T-helper 2 cell treated with Interferon-gamma antibody and Interleukin-4, amounts not matched to agents 5 μg/mL and 100 μg/mL, for 36 hours (primary cell): ENCODE data around the gene CTSZ.
A peak's percentile ranks its signal among the peaks of the same experiment; 100 is the strongest.

Experiments used
- DNase-seq: peaks from one replicate; pipeline ENCODE4 v3.0.0; 2021; ENCODE audit warnings: low spot score
- H3K27ac Mint-ChIP-seq: one replicate; pipeline ENCODE4 v1.8.0; 2021; ENCODE audit warnings: mild to moderate bottlenecking, mixed read lengths
- H3K27me3 Mint-ChIP-seq: one replicate; pipeline ENCODE4 v1.8.0; 2021; ENCODE audit warnings: low read depth, mixed read lengths
- H3K36me3 Mint-ChIP-seq: one replicate; pipeline ENCODE4 v1.8.0; 2021; ENCODE audit warnings: low read depth, mixed read lengths
- H3K4me1 Mint-ChIP-seq: one replicate; pipeline ENCODE4 v1.8.0; 2021; ENCODE audit warnings: low read depth, mixed read lengths
- H3K4me3 Mint-ChIP-seq: one replicate; pipeline ENCODE4 v1.8.0; 2022; ENCODE audit warnings: mild to moderate bottlenecking, moderate library complexity, mixed read lengths
- H3K9me3 Mint-ChIP-seq: one replicate; pipeline ENCODE4 v1.8.0; 2021; ENCODE audit warnings: mixed read lengths

Gene CTSZ

GRCh38 chr20:59003836-59004492 is 3.1 kb downstream of the CTSZ start:
- H3K4me3 Mint-ChIP-seq = peak overlapping the region; percentile 90
- no peaks in the 10 kb centered on the region for H3K9me3 Mint-ChIP-seq
- peaks cover 29% of the 10 kb centered on the region for H3K4me1 Mint-ChIP-seq
- DNase-seq = no peak
- peak overlapping the region; percentile 92 for H3K27ac Mint-ChIP-seq
- peaks cover 22% of the 10 kb centered on the region for H3K36me3 Mint-ChIP-seq
- H3K27me3 Mint-ChIP-seq = no peaks in the 10 kb centered on the region

GRCh38 chr20:59002874-59003399 is 4.1 kb downstream of the CTSZ start:
- DNase-seq = no peak
- H3K4me1 Mint-ChIP-seq = peaks cover 29% of the 10 kb centered on the region
- no peak overlapping the region for H3K4me3 Mint-ChIP-seq
- peaks cover 25% of the 10 kb centered on the region for H3K36me3 Mint-ChIP-seq
- H3K9me3 Mint-ChIP-seq = no peaks in the 10 kb centered on the region
- no peaks in the 10 kb centered on the region for H3K27me3 Mint-ChIP-seq
- H3K27ac Mint-ChIP-seq = peak overlapping the region; percentile 34

GRCh38 chr20:59002388-59002787 is 4.7 kb downstream of the CTSZ start:
- DNase-seq = no peak
- H3K4me3 Mint-ChIP-seq = no peak overlapping the region
- H3K4me1 Mint-ChIP-seq = peaks cover 27% of the 10 kb centered on the region
- H3K36me3 Mint-ChIP-seq = peaks cover 31% of the 10 kb centered on the region
- H3K27me3 Mint-ChIP-seq = no peaks in the 10 kb centered on the region
- no peaks in the 10 kb centered on the region for H3K9me3 Mint-ChIP-seq
- no peak overlapping the region for H3K27ac Mint-ChIP-seq

DNA sequence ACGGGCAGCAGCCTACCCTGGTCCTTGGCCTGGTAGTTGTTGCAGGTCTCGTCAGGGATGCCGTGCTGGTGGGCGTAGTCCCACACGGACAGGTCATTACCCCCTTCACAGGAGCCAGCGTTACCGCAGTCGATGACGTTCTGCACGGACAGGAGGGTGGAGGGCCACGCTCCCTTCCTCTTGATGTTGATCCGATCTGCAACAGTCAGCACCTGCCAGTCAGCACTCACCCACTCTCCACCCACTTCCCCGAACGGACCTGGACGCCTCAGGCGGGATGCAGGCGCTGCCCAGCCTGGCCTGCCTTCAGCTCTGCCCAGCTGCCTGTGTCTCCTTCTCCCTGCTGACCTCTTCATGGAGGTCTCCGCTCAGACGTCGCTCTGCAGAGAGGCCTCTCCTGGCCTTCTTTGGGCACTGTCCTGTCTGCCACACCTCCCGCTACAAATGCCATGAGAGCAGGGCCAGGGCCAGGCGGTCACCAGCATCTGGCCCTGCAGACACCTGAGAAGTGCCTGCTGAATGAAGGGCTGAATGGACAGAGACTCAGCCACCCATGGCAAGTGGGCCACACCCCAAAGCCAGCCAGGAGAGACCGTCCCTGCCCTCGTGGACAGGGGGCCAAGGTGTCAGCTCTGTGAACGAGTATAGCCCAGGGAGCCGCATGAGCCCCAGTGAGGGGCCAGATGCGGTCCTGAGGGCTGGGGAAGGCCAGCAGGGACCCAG is 5.4 kb downstream of the CTSZ start:
- peaks cover 27% of the 10 kb centered on the region for H3K4me1 Mint-ChIP-seq

DNA sequence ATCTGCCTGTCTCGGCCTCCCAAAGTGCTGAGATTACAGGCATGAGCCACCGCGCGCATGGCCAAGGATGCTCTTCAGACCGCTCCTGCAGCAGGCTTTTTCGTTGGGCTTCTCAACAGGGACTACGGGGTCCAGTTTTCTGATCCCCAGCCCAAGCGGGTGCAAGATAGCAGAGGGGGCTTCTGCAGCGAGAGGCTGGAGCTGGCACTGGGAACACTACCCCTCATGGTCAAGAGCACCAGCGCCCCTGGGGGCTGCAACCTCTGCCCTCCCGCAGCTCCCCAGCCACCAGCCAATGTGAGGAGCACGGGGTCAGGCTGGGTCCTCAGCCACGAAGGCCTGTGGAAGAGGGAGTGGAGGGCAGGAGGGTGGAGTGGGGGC is 6.0 kb downstream of the CTSZ start:
- Mint-ChIP-seq H3K9me3 (no peaks in the 10 kb centered on the region), H3K4me1 (peaks cover 25% of the 10 kb centered on the region), H3K36me3 (peaks cover 36% of the 10 kb centered on the region), H3K27ac (no peak overlapping the region), H3K27me3 (no peaks in the 10 kb centered on the region), H3K4me3 (no peak overlapping the region)
- no peak for DNase-seq

More for the DNA sequence above, 5.4 kb downstream of the CTSZ start:
- no peak overlapping the region for H3K4me3 Mint-ChIP-seq
- no peak overlapping the region for H3K27ac Mint-ChIP-seq
- no peaks in the 10 kb centered on the region for H3K9me3 Mint-ChIP-seq
- no peaks in the 10 kb centered on the region for H3K27me3 Mint-ChIP-seq
- H3K36me3 Mint-ChIP-seq = peaks cover 35% of the 10 kb centered on the region
- DNase-seq = no peak

- H3K36me3 Mint-ChIP-seq = peaks cover 43% of the 10 kb centered on the region
- no peak overlapping the region for H3K27ac Mint-ChIP-seq
- no peak for DNase-seq
- no peaks in the 10 kb centered on the region for H3K27me3 Mint-ChIP-seq
- peaks cover 20% of the 10 kb centered on the region for H3K4me1 Mint-ChIP-seq
- H3K4me3 Mint-ChIP-seq = no peak overlapping the region
- H3K9me3 Mint-ChIP-seq = no peaks in the 10 kb centered on the region
Observed at GRCh38 chr20:59000326-59000725, 6.7 kb downstream of the CTSZ start.

DNA sequence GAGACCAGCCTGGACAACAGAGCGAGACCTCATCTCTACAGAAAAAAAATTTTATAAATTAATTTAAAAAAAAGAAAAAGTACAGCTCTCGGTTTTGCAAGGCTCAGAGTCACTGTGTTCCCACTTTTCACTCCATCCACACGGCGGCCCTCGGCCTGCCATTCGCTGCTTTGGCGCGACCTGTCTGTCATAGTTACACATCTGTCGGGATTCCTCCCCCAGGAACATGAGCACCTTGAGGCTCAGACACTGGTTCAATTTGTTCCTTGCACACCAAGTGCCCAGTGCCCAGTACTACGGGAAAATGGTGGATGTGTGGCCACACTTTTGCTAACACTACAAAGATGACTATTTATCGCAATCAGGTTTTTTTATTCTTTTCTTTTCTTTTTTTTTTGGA is 8.4 kb downstream of the CTSZ start:
- Mint-ChIP-seq H3K4me3 (no peak overlapping the region), H3K36me3 (peaks cover 46% of the 10 kb centered on the region), H3K4me1 (peaks cover 7% of the 10 kb centered on the region), H3K9me3 (no peaks in the 10 kb centered on the region), H3K27ac (no peak overlapping the region), H3K27me3 (no peaks in the 10 kb centered on the region)
- no peak for DNase-seq

- DNase-seq = no peak
- H3K36me3 Mint-ChIP-seq = peaks cover 47% of the 10 kb centered on the region
- no peaks in the 10 kb centered on the region for H3K27me3 Mint-ChIP-seq
- H3K9me3 Mint-ChIP-seq = no peaks in the 10 kb centered on the region
- H3K4me3 Mint-ChIP-seq = no peak overlapping the region
- peaks cover 5% of the 10 kb centered on the region for H3K4me1 Mint-ChIP-seq
- H3K27ac Mint-ChIP-seq = no peak overlapping the region
Observed at GRCh38 chr20:58997141-58997770, 9.8 kb downstream of the CTSZ start.

GRCh38 chr20:58996226-58996611 is 10.8 kb downstream of the CTSZ start:
- Mint-ChIP-seq H3K4me3 (no peak overlapping the region), H3K9me3 (no peaks in the 10 kb centered on the region), H3K27me3 (no peaks in the 10 kb centered on the region), H3K36me3 (peaks cover 53% of the 10 kb centered on the region), H3K27ac (no peak overlapping the region), H3K4me1 (peaks cover 8% of the 10 kb centered on the region)
- no peak for DNase-seq

GRCh38 chr20:58995461-58996225 is 11.4 kb downstream of the CTSZ start:
- Mint-ChIP-seq H3K27me3 (no peaks in the 10 kb centered on the region), H3K4me1 (peaks cover 8% of the 10 kb centered on the region), H3K27ac (no peak overlapping the region), H3K36me3 (peaks cover 56% of the 10 kb centered on the region), H3K4me3 (no peak overlapping the region), H3K9me3 (no peaks in the 10 kb centered on the region)
- no peak for DNase-seq

DNA sequence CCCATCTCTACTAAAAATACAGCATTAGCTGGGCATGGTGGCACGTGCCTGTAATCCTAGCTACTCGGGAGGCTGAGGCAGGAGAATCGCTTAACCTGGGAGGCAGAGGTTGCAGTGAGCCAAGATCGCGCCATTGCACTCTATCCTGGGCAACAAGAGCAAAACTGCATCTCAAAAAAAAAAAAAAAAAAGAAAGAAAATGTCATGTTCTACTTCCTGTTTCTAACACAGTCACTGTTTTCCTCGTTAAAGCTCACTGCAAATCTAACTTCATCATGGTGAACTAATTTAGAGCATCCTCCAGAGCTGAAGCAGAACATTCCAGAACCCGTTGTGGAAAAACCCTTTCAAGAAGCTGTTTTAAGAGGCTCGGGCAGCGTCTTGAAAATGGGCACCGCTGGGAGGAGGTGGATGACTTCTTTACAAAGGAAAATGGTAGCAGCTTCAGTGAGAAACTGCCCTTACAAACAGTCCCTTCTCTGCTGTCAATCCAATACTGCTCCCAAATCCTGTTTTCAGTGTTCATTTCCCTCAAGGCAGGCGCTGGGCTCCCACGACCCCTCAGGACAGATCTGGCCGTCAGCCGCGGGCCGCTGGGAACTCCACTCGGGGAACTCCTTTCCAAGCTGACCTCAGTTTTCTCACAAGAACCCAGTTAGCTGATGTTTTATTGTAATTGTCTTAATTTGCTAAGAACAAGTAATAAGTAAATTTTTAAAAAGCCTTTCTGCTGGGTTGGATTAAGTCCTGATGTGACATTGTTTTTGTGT is 12.5 kb downstream of the CTSZ start:
- H3K36me3 Mint-ChIP-seq = peaks cover 59% of the 10 kb centered on the region
- no peak overlapping the region for H3K27ac Mint-ChIP-seq

DNA sequence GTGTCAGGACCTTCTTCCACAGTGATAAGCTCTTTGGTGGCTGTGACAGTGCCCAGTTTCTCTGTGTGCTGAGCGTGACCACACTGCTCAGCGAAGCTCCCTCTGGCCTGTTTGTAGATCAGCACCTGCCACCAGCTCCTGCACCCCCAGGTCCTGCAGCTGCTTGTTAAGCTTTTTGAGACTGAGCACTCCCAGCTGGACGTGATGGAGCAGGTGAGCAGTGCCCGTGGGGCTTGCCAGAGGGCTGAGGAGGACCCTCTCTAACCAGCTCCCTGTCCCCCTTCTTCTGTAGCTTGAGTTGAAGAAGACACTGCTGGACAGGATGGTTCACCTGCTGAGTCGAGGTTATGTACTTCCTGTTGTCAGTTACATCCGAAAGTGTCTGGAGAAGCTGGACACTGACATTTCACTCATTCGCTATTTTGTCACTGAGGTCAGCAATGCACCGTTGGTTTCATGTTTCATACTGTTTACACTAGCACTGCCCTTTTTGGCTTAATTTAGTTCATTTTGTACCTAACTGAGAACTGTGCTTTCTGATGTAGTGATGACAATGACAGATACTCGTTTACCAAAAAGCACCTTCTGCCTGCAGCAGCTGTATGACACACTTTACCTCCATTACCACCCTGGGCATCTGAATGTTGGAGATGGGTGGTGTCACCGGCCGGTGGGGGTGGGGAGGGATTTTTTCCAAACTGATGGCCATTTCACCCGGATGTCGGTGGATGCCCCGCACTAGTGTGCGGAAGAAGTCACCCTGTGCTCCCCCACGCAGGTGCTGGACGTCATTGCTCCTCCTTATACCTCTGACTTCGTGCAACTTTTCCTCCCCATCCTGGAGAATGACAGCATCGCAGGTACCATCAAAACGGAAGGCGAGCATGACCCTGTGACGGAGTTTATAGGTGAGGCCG is 13.5 kb downstream of the CTSZ start:
- Mint-ChIP-seq H3K36me3 (peaks cover 67% of the 10 kb centered on the region), H3K4me1 (peaks cover 8% of the 10 kb centered on the region), H3K4me3 (no peak overlapping the region), H3K27me3 (no peaks in the 10 kb centered on the region), H3K9me3 (no peaks in the 10 kb centered on the region), H3K27ac (no peak overlapping the region)
- DNase-seq = no peak

More for the DNA sequence above, 12.5 kb downstream of the CTSZ start:
- Mint-ChIP-seq H3K27me3 (no peaks in the 10 kb centered on the region), H3K4me3 (no peak overlapping the region), H3K4me1 (peaks cover 8% of the 10 kb centered on the region), H3K9me3 (no peaks in the 10 kb centered on the region)
- DNase-seq = no peak
